GM11168 (cell line): ENCODE measurements around the gene DNAJB6.

Experiments
- in situ Hi-C: fragments of 300-500 bp; cut with MboI; formaldehyde crosslinking; loops from one replicate; pipeline ENCODE4 v1.12.0; 2022; ENCODE audit warnings: low sequenced_read_pairs; ENCODE audit not compliant: unreplicated experiment

The DNAJB6 gene

DNA sequence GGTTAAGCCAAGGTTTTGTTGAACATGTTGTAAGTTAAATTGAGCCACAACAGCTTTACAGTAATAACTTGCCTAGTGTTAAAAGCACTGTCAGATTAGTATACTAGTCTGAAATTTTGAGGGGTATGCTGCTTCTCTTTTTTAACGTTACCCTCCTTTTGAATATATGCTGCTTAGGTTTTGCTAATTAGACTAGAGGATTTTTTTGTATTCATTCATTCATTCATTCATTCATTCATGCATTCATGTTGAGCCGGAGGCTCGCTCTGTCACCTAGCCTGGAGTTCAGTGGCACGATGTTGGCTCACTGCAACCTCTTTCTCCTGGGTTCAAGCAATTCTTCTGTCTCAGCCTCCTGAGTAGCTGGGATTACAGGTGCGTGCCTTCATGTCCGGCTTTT lies 24.7 kb downstream of the DNAJB6 start:
- in situ Hi-C loops: no loop called here

DNA sequence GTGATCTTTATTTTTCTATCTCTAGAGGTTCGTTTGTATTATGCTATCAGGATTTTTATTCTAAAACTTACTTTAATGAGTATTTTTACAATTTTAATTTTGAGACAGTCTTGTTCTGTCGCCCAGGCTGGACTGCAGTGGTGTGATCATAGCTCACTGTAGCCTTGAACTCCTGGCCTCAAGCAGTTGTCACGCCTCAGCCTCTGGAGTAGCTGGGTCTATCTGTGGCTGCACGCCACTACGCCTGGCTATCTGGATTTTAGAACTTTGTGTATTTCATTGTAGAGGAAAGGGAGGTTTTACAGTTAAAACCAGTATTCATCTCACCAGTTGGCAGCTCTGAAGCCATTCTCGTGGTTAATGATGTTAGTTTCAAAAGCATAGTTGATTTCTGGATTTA lies 25.9 kb downstream of the DNAJB6 start:
- in situ Hi-C loops: no loop called here

GRCh38 chr7:157366722-157367121 lies 29.9 kb downstream of the DNAJB6 start:
- in situ Hi-C loops: no loop called here

GRCh38 chr7:157368955-157369354 lies 32.2 kb downstream of the DNAJB6 start:
- in situ Hi-C loops: no loop called here

GRCh38 chr7:157370742-157371141 lies 33.9 kb downstream of the DNAJB6 start:
- in situ Hi-C loops: no loop called here

- in situ Hi-C loops: no loop called here
Observed at GRCh38 chr7:157371296-157371695, 34.5 kb downstream of the DNAJB6 start.

GRCh38 chr7:157372300-157373232 lies 35.8 kb downstream of the DNAJB6 start:
- in situ Hi-C loops: no loop called here

DNA sequence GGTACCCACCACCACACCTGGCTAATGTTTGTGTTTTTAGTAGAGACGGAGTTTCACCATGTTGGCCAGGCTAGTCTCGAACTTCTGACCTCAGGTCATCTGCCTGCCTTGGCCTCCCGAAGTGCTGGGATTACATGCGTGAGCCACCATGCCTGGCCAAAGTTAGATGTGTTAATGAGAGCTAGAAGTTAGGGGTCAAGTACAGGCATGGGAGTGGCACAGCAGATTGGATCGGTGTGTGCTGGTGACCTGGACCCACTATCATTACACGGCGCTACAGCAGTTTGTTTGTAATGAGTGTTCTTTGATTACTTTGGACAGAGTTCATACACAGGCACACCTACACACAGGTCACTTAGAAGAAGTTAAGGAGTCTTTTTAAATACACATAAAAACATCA lies 36.7 kb downstream of the DNAJB6 start:
- in situ Hi-C loops: no loop called here

GRCh38 chr7:157375410-157375809 lies 38.6 kb downstream of the DNAJB6 start:
- in situ Hi-C loops: no loop called here

DNA sequence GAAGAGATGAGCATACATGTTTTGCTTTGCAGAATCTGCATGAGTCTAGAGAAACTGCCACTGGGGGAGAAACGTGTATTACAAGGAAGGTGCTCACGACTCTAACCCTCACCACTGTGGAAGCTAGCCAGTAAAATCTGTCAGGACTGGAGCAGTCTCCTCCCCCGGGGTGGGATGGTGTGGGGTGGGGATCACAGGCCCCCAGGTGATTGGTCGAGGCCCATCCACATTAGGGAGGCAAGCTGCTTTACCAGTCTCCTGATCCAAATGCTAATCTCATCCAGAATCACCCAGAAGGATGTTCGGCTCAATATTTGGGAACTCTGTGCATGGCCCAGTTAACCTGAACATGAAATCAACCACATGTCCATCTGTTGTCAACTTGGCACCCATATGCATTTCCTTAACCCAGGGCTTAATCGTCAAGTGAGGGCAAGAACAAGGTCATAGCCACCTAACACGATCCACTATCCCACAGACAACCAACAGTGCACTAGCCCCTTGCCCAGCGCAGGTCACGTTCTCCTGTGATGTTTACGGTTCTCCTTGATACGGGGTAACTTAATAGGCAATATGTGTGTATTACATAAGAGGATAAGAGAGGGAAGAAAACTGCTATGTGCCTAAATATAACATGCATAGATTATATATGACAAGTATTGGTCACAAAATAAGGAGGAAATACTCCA lies 40.8 kb downstream of the DNAJB6 start:
- in situ Hi-C loops: no loop called here

DNA sequence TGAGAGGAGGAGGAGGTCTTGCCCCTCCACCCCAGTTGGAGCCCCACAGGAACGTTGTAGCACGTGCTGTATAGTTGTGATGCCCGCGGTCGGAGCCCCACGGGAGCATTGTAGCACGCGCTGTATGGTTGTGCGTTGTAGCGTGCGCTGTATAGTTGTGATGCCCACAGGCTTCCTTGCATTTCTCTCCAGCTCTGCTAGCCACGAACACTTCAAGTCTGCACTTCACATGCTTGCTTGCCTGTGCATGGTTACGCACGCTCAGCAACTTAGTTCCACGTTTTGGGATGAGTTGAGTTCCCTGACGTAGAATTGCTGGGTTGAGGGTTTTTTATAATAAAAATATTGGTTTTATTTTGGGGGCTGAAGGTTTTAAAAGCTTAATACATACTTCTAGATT lies 41.6 kb downstream of the DNAJB6 start:
- in situ Hi-C loops: no loop called here

- in situ Hi-C loops: no loop called here
Observed at GRCh38 chr7:157379493-157379892, 42.7 kb downstream of the DNAJB6 start.

DNA sequence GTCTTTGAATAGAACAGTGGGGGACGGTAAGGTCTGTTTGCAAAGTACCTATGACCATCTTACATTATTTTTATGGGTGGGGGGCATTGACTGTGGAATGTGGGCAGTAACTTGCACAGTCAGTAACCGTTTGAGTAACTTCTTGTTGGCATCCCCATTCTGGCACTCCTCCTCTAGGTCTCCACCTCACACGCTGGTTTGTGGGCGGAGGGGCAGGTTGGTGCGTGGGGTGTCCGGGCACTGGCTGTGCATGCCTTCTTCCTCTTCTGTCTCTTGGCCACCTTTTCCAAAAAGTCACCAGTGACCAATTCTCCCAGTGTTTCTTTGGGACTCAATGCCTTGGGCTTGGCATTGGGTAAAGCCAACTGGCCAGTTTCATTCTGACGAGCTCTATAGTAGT lies 43.6 kb downstream of the DNAJB6 start:
- in situ Hi-C loops: no loop called here

- in situ Hi-C loops: no loop called here
Observed at GRCh38 chr7:157383868-157384267, 47.1 kb downstream of the DNAJB6 start.

DNA sequence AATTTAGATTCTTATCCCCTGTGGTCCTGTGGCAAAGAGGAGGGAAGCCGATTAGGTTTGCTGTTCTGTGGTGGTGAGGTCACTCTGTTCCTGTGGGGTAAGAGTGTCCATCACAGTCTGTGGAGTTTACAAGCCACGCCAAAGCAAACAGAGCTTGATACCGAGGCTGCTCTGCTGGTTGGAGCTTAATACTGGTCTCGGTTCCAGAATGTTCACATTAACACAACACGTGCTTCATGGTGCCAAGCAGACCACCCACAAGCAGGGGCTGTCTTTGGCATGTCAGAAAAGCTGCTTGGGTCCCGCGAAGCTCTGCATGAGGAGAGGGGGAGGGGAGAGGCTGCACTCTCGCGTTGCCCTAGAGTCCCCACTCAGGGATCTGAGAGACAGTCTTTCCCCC lies 47.5 kb downstream of the DNAJB6 start:
- in situ Hi-C loops: no loop called here

DNA sequence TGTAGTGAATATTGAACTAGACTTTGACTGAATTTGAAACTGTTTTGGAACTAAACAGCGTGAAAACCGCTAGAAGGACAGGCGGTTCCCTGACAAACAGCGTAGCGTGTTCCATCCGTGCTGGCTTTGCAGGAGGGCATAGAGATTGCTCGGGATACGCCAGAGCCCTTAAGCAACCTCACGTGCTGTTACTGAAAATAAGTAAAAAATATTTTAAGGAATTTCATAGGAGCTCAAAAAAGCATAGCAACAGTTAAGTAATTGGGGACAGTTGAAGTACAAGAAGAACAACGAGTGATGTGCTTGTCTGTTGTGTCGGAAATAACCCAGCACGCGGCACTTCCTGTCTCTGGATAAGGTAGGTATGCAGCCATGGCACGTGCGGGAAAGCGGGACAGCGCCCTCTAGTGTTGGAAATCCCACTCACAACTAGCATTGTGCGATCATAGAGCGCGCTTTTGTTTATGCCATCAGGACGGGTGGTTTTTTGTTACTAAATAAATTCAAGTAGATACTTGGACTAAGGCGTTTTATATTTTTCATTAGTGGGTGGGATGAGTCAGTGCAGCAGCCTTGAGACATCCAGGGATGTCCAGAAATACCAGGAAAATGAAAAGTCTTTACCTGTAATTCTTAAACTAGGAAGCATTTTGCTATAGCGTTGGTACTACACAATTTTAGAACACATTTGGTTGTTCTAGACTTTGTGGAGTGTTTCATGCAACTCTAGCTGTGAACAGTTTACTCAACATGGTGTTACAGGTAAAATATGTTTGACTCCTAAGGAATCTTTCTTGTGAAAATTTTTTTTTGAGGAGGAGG lies 50.4 kb downstream of the DNAJB6 start:
- in situ Hi-C loops: no loop called here

DNA sequence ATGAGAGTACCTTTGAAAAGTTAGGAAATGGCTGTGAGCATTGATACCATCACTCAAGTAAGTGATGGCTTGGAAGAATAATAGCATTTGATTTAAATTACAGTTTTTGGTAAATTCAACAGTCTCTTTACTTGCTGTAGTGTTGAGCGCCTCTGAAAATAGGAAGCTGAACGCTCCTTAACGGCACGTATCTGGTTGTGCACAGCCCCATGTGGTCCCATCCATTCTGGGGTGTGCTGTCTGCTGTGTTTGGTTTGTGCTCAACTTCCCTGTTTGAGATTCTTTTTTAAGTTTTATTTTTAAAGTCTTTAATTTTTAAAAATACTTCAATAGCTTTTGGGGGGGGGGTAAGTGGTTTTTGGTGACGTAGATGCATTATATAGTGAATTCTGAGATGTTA lies 51.5 kb downstream of the DNAJB6 start:
- in situ Hi-C loops: no loop called here

GRCh38 chr7:157389951-157390730 lies 53.3 kb downstream of the DNAJB6 start:
- in situ Hi-C loops: no loop called here

- in situ Hi-C loops: no loop called here
Observed at GRCh38 chr7:157391036-157391710, 54.4 kb downstream of the DNAJB6 start.
